ENCODE results near the gene HCST. TPM values are rescaled to one million over a fixed set of nuclear protein-coding genes. Genes with fewer than 3 reads are reported as not detected.
A peak's percentile ranks its signal among the peaks of the same experiment; 100 is the strongest.

The HCST gene
- total RNA-seq, 3 donors from 2014 or later = 3.3 to 7.2 (median 3.5) TPM

GRCh38 chr19:35904311-35905068 lies 2.2 kb downstream of the HCST start:
- H3K36me3 ChIP-seq = no peaks in the 10 kb centered on the region
- intact Hi-C loops (cut with DNase I; ENCODE audit: low total_unique reads) = no loop called here
- H3K4me1 ChIP-seq = peaks cover 0 to 7% of the 10 kb centered on the region in 2 donors
- peak overlapping the region; percentile 55 to 56 for H3K27ac ChIP-seq
- DNase-seq (ENCODE audit: low spot score in 2 of 2) = no peak
- TF ChIP-seq CTCF (IDR thresholded peaks at IDR 0.05) = no peak
- TF ChIP-seq POLR2A (IDR thresholded peaks at IDR 0.05) = no peak
- no peak for TF ChIP-seq POLR2AphosphoS5 (IDR thresholded peaks at IDR 0.05)
- H3K9me3 ChIP-seq = no peaks in the 10 kb centered on the region
- no peak overlapping the region for H3K4me3 ChIP-seq
- H3K27me3 ChIP-seq = no peaks in the 10 kb centered on the region

- TF ChIP-seq POLR2A (IDR thresholded peaks at IDR 0.05) (no peak), POLR2AphosphoS5 (IDR thresholded peaks at IDR 0.05) (no peak), CTCF (IDR thresholded peaks at IDR 0.05) (no peak)
- H3K4me1 ChIP-seq = peaks cover 0 to 7% of the 10 kb centered on the region in 2 donors
- no peaks in the 10 kb centered on the region for H3K9me3 ChIP-seq
- no peak overlapping the region for H3K27ac ChIP-seq
- H3K4me3 ChIP-seq = no peak overlapping the region
- H3K27me3 ChIP-seq = no peaks in the 10 kb centered on the region
- intact Hi-C loops (cut with DNase I; ENCODE audit: low total_unique reads) = no loop called here
- no peaks in the 10 kb centered on the region for H3K36me3 ChIP-seq
- no peak for DNase-seq (ENCODE audit: low spot score in 2 of 2)
Measured at GRCh38 chr19:35905178-35905727, 2.9 kb downstream of the HCST start.

- peak overlapping the region; percentile 26 to 42 (median 37) for H3K4me3 ChIP-seq
- peak overlapping the region in 1 of 2 donors; percentile 1 for H3K27ac ChIP-seq
- H3K36me3 ChIP-seq = no peaks in the 10 kb centered on the region
- DNase-seq (ENCODE audit: low spot score in 2 of 2) = no peak
- peaks cover 0 to 7% of the 10 kb centered on the region in 2 donors for H3K4me1 ChIP-seq
- no peaks in the 10 kb centered on the region for H3K27me3 ChIP-seq
- no peaks in the 10 kb centered on the region for H3K9me3 ChIP-seq
- TF ChIP-seq CTCF (IDR thresholded peaks at IDR 0.05) (no peak), POLR2AphosphoS5 (IDR thresholded peaks at IDR 0.05) (no peak), POLR2A (IDR thresholded peaks at IDR 0.05) (no peak)
- intact Hi-C loops (cut with DNase I; ENCODE audit: low total_unique reads) = no loop called here
Measured at GRCh38 chr19:35907377-35907745, 5.0 kb downstream of the HCST start.

- intact Hi-C loops (cut with DNase I; ENCODE audit: low total_unique reads) = no loop called here
- Histone ChIP-seq H3K27ac (peak within 1 kb of the TSS in 1 of 2 donors; percentile 1), H3K27me3 (no peaks in the 10 kb centered on the region), H3K9me3 (no peaks in the 10 kb centered on the region), H3K36me3 (no peaks in the 10 kb centered on the region), H3K4me3 (peak within 1 kb of the TSS; percentile 26 to 42 (median 37)), H3K4me1 (peaks cover 0 to 4% of the 10 kb centered on the region in 2 donors)
- DNase-seq (ENCODE audit: low spot score in 2 of 2) = no peak
- no peak for TF ChIP-seq POLR2A (IDR thresholded peaks at IDR 0.05)
- no peak for TF ChIP-seq CTCF (IDR thresholded peaks at IDR 0.05)
- no peak for TF ChIP-seq POLR2AphosphoS5 (IDR thresholded peaks at IDR 0.05)
Measured at GRCh38 chr19:35908010-35908441, 5.7 kb downstream of the HCST start, which contains the start of gene TYROBP. TSS of gene TYROBP (minus strand) at chr19:35908295. CDS start at chr19:35908228, 67 bp downstream.
